GM12891 (cell line): Measurements from ENCODE around the gene CISD3.

Experiments
- DNase-seq: peaks from one replicate; pipeline ENCODE4 v3.0.0; 2011; ENCODE audit warnings: low spot score; ENCODE audit not compliant: insufficient read length
- FAIRE-seq: peaks from 2 replicates; lab custom pipeline; 2011; peaks lifted over from hg19 to GRCh38; lab: Jason Lieb, UNC
- PAX5 ChIP-seq: IDR thresholded peaks from 2 replicates; pipeline ENCODE4 v1.6.1; 2011; ENCODE audit warnings: low read length, moderate library complexity, mild to moderate bottlenecking; ENCODE audit not compliant: insufficient read depth, severe bottlenecking
- POLR2A ChIP-seq: IDR thresholded peaks from 2 replicates; pipeline ENCODE4 v1.6.1; 2011; ENCODE audit warnings: low read depth, low read length, control low read depth
- POLR2AphosphoS5 ChIP-seq: IDR thresholded peaks from 2 replicates; pipeline ENCODE4 v1.6.1; 2011; ENCODE audit warnings: low read depth, low read length, control low read depth
- POU2F2 ChIP-seq: IDR thresholded peaks from 2 replicates; pipeline ENCODE4 v1.6.1; 2011; ENCODE audit warnings: low read depth, mild to moderate bottlenecking, control low read depth, low read length, moderate library complexity
- SPI1 ChIP-seq: IDR thresholded peaks from 2 replicates; pipeline ENCODE4 v1.6.1; 2011; ENCODE audit warnings: low read depth, low read length, control low read depth
- TAF1 ChIP-seq: IDR thresholded peaks from 2 replicates; pipeline ENCODE4 v1.6.1; 2011; ENCODE audit warnings: low read depth, low read length, control low read depth

Gene CISD3

DNA sequence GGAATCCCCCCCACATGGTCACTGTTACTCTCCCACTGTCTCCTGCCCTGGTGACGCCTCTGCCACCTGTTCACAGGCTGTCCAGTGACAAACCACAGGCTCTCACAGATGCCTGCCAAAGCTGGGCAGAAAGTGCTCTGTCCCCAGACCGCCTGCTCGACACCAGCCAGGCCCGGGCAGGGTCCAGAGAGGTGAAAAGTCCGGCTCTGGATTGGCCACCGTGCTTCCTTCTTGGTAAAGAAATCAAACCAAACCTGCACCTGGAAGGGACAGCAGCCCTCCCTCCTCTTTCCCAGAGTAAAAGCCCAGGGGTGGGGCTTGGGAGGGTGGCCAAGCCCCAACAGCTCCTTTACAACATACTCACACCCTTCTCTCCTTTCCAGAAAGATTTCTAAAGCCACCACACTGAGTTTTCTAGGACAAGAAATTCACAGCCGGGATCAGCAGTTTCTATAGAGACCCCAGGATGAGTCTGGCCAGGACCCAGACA lies 11.8 kb downstream of the CISD3 start:
- no peak for DNase-seq
- no peak for TF ChIP-seq POLR2AphosphoS5
- TF ChIP-seq SPI1 = no peak
- TF ChIP-seq POU2F2 = no peak
- no peak for TF ChIP-seq TAF1
- TF ChIP-seq POLR2A = no peak
- FAIRE-seq = no peak

DNA sequence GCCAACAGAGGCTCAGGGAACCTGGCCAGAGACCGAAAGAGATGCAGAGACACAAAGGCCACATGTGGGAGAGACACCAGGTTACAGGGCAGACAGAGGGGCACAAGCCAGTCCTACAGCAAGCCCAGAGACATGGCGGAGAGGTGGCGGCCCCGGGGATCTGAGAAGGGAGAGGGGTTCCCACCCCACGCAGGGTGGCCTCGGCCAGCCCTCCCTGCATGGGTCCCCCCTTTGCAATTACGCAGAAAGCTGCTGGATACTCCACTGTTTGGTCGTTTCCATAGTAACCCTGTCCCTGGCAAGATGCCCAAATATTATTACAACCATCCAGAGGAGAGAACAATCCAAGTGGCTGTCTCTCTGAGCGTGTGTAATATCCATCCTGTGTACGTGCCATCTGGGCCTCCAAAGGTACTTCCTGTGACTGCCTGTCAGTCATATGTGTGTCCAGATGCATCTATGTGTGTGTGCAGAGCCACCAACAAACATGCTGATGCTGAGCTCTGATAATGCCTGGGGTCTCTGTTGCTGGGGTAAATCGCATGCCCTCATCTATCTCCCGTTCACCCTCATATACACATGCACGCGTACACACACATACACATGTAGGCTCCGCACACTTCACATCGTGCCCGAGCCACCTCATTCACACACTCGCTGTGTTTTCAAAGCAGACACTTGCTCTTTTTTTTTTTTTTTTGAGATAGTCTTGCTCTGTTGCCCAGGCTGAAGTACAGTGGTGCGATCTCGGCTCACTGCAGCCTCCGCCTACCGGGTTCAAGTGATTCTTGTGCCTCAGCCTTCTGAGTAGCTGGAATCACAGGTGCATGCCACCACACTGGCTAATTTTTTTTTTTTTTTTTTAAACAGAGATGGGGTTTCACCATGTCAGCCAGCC lies 12.5 kb downstream of the CISD3 start:
- TF ChIP-seq PAX5 = no peak
- TF ChIP-seq POU2F2 = no peak
- TF ChIP-seq POLR2AphosphoS5 = no peak
- TF ChIP-seq TAF1 = no peak
- TF ChIP-seq SPI1 = no peak
- no peak for TF ChIP-seq POLR2A
- FAIRE-seq (no peak), DNase-seq (no peak)

DNA sequence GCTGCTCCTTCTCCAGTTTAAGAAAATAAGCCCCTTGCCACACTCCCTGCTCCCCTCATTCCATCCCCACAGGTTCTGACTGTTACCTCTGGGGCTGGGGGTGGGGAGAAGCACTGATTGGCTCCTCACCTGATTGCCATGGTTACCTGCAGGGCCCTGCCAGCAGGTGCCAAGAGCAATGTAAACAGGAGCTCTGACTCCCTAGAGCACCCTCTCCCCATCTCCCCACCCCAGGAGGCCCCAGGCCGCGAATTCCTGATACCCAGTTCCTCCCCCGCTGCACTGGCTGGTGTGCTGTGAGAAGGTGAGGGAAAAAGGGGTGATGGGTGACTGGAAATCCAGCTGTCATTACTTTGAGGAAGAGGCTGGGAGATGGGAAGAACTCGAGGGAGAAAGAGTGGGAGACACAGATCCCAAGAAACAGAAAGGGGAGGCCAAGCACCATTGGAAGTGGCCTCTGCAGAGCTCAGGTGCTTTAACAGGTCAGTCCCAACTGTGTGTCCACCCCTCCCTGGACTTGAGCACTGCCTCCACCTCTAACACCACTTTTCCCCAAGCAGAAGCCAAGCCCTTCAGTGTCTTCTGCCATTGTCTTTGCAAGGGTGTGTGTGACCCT lies 13.5 kb downstream of the CISD3 start:
- DNase-seq (no peak), FAIRE-seq (no peak)
- no peak for TF ChIP-seq SPI1
- no peak for TF ChIP-seq POLR2A

DNA sequence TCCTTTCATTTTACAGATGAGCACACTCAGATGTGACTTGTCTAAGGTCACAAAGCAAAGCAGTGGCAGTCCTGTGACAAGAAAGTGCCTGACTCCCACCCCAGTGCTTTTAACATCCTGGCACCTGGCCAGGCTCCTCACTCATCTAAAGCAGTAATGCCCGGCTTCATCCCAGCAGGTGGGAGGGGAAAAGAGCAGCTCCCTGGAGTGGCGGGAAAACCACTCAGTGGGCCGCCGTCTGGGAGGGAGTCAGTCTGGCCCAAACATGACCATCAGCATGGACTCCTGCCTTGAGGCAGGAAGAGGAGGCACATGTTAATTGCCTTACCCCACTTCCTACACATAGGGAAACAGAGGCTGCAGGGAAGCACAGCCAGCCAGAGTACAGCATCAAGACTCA lies 15.4 kb downstream of the CISD3 start:
- DNase-seq (no peak), FAIRE-seq (no peak)
- TF ChIP-seq TAF1 = no peak
- TF ChIP-seq POU2F2 = 0 out of 2 replicates have a peak, but pooled peaks have one; percentile 13

DNA sequence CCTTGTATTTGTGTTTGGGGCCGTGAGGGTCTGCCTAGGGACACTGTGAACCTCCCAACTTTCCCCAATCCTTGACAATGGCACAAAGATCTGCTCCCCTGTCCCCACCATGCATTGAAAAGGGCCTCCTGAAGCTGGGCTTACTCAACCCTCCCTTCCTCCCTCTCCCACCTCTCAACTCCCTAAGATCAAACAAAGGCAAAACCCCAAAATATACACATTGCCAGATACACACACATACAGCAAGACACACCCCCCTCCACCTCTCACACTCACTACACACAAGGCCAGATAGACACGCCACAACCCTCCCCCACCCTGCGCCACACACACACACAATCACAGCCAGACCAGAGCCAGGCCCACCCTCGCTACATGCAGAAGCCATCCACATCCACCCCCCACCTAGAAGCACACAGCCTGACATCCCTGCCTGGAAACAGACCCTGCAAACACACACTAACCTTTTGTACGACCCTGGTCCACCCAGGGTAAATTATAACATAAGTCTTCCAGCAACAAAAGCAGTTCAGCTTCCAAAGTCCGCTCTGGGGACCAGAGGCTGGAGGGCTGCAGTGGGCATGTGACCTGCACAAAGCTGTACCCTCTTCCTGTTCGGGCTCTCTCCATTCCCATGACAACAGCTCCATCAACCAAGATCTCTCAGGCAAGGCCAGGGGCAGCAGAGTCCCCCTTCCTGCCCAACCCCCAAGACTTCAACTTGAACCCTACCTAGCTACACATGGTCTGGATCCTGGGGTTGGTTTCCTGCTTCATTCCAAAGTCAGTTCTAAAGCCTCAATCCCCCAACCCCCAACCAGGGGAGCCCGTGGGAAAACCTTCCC lies 16.1 kb downstream of the CISD3 start:
- TF ChIP-seq SPI1 (no peak), PAX5 (no peak), POLR2AphosphoS5 (no peak), POLR2A (no peak), POU2F2 (no peak), TAF1 (no peak)
- DNase-seq (no peak), FAIRE-seq (no peak)

DNA sequence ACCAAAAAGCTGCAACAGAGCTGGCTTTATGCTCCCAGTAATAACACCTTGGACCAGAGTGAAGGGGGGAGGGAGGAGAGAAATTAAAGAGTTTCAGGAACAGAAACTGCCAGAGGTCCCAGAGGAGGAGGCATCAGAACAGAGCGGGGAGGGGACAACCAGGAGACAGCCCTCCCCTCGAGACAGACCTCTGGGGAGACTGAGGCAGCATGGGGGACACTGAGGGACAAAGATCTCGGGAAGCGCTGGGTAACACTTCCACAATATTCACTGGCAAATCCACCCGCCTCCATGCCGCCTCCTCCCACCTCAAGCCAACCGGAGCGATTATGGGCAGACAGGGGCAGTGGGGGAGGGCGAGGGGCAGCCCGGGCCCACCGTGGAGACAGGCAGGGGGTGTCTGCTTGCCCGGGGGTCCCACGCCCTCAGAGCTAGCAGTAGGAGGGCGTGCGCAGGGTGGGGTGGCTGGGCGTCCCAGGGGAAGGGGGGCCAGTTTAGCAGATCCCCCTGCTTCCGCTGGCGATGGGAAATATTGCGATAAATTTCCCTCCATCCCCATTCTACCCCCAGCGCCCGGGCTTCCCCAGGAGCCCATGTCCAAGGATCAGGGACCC lies 16.8 kb downstream of the CISD3 start:
- no peak for FAIRE-seq
- DNase-seq = no peak

DNA sequence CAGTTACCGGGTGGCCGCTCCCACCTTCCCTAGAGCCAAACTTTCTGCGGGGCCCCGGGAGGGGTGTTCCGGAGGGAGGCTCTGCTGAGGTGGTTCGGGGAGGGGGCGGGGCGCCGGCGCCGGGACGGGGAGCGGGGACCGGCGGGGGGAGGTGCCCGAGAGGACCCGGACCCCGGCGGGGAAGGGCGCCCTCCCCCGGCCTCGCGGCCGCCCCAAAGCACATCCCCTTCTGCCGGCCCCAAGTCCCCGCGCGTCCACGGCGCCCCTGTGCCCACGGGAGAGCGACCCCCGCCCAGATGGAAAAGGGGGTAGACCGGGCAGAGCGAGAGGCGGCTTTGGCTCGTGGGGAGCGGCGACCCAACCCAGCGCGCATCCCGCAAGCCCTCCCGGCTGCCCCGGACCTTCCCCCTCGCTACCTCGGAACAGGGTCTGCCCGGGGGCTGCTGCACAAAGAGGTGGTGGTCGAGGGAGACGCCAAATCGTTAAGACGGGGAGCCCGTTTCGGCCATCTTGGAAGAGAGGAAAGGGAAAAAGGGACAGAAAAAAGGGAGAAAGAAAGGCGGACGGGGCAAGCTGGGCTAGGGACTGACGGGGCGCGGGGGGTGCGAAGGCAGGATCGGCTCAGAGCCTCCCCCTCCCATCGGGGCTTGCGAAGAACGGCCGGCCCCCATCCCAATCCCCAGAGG lies 17.5 kb downstream of the CISD3 start:
- TF ChIP-seq POU2F2 = no peak
- DNase-seq (no peak), FAIRE-seq (no peak)

More for the DNA sequence above, 16.8 kb downstream of the CISD3 start:
- TF ChIP-seq PAX5 (no peak), SPI1 (peak; percentile 87)

DNA sequence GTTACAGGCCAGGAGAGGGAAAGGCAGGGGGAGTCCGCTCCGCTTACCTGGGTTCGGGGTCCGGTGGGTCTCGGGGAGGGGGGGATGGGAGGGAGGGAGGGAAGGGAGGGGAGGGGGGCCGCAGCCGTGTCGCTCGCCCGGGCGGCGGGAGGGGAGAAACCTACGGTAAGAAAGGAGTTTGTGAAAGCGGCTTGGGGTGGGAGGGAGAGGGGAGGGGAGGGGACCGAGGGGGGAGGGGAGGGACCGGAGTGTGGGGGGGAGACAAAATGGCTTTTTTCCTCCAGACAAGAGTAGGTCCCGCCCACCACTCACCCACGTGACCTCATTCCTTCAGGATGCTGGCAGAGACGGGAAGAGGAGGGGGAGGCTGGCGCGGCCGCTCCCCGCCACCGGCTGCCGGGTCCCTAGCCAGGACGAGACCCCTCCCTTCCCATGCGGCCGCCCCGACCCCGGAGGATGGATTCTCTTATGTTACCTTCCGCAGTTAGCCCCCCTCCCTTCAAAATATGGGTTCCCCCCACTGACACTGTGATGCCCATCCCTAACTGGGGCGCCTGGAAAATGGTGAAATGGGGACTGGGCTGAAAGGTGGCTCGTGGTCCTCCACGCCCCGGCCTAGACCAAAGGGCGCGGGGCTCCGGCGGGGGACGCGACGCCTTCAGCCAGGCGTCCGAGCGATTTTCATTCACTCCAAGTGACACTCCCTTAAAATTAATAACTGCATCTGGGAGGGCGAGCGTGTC lies 18.2 kb downstream of the CISD3 start, which contains the start of gene PCGF2:
PCGF2 (minus strand) TSS at position 188 of the 743 bp plus-strand sequence. CDS start 7,934 bp downstream, outside the sequence.
- no peak for DNase-seq
- FAIRE-seq = no peak
- TF ChIP-seq POLR2AphosphoS5 = no peak
- no peak for TF ChIP-seq SPI1
- no peak for TF ChIP-seq POLR2A

DNA sequence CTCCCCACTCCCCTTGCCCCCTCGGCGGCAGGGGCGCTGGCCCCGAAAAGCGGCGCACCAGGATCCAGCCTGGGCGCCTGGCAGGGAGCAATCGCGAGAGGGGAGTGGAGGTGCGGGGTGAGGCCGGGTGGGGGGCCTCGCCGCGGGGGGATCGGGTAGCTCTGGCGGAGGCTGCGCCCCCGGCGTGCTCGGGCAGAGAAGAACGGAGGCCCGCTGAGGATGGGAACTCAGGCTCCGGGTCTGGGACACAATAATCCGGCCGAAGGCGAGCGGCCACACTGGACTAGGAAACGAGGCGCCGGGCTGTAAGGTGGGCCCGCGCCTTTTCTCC lies 18.7 kb downstream of the CISD3 start:
- no peak for TF ChIP-seq PAX5
- no peak for FAIRE-seq
- DNase-seq = no peak
